Fibroblast of lung (primary cell): ENCODE data around the gene UBE2S. TPM values are rescaled to one million over a fixed set of nuclear protein-coding genes. Genes with fewer than 3 reads are reported as not detected.

ENCODE experiments used
- DNase-seq, 2 donors: peaks; one replicate each; pipeline versions ENCODE4 v3.0.0 to v3.0.0-alpha.2; 2010; ENCODE audit warnings: low read depth in 2 of 2
- H2AFZ ChIP-seq: 2 replicates; pipeline ENCODE4 v1.5.1; 2012; ENCODE audit warnings: low read length, control low read depth, inconsistent platforms
- H3K27ac ChIP-seq: 2 replicates; pipeline ENCODE4 v1.5.1; 2011; ENCODE audit warnings: low read length, control low read depth; ENCODE audit not compliant: insufficient read depth
- H3K27me3 ChIP-seq: 2 replicates; pipeline ENCODE4 v1.5.1; 2011; ENCODE audit warnings: mild to moderate bottlenecking, low read length; ENCODE audit not compliant: control insufficient read depth, insufficient read depth
- H3K36me3 ChIP-seq: 2 replicates; pipeline ENCODE4 v1.5.1; 2011; ENCODE audit warnings: low read length; ENCODE audit not compliant: control insufficient read depth, insufficient read depth
- H3K4me1 ChIP-seq: 2 replicates; pipeline ENCODE4 v1.5.1; 2011; ENCODE audit warnings: low read length; ENCODE audit not compliant: control insufficient read depth, insufficient read depth; ENCODE audit errors: extremely low read depth
- H3K4me2 ChIP-seq: 2 replicates; pipeline ENCODE4 v1.5.1; 2011; ENCODE audit warnings: low read length, control low read depth; ENCODE audit not compliant: insufficient read depth; ENCODE audit errors: extremely low read depth
- H3K4me3 ChIP-seq, 4 experiments: fragments of 200-600 bp in 1 of 4; sonication (generic) in 1 of 4; replicated peaks in 1 of 4; 2 replicates each; pipeline ENCODE4 v1.5.1; 2011 to 2016; ENCODE audit warnings: low read length in 4 of 4, low read depth in 3 of 4, mild to moderate bottlenecking in 3 of 4, control low read depth in 2 of 4, inconsistent platforms in 1 of 4, mixed read lengths in 1 of 4; ENCODE audit not compliant: insufficient read depth in 1 of 4; ENCODE audit errors: control extremely low read depth in 1 of 4
- H3K79me2 ChIP-seq: 2 replicates; pipeline ENCODE4 v1.5.1; 2012; ENCODE audit warnings: mild to moderate bottlenecking, low read length, inconsistent platforms; ENCODE audit not compliant: control insufficient read depth, insufficient read depth
- H3K9ac ChIP-seq: 2 replicates; pipeline ENCODE4 v1.5.1; 2011; ENCODE audit warnings: mild to moderate bottlenecking, low read length, control low read depth; ENCODE audit not compliant: insufficient read depth
- H3K9me3 ChIP-seq: 2 replicates; pipeline ENCODE4 v1.5.1; 2012; ENCODE audit warnings: low read depth, low read length; ENCODE audit not compliant: control insufficient read depth, insufficient read depth
- H4K20me1 ChIP-seq: 2 replicates; pipeline ENCODE4 v1.5.1; 2011; ENCODE audit warnings: low read length; ENCODE audit not compliant: control insufficient read depth, insufficient read depth; ENCODE audit errors: extremely low read depth
- EZH2 ChIP-seq: IDR thresholded peaks from 2 replicates; pipeline ENCODE4 v1.5.1; 2012; ENCODE audit warnings: low read length, control low read depth, mild to moderate bottlenecking; ENCODE audit errors: missing control alignments
- polyA plus RNA-seq, 2 donors: library from polyadenylated mRNA; depleted of rRNA in 1 of 2; stranded (reverse) in 1 of 2; unstranded in 1 of 2; fragments of >200 nt; gene quantifications; 2 replicates each; pipeline ENCODE4 v1.2.1, GENCODE V29; 2011 to 2012; ENCODE audit warnings: missing spikeins in 1 of 2
- total RNA-seq: library from RNA; depleted of rRNA; stranded (reverse); fragments of >200 nt; gene quantifications from 2 replicates; pipeline ENCODE4 v1.2.1, GENCODE V29; 2014
- TF ChIP-seq, protein P1 (sequence below), 2 donors: IDR thresholded peaks in 1 of 2; conservative IDR thresholded peaks in 1 of 2; 1 replicate in 1 of 2; 2 replicates in 1 of 2; pipeline ENCODE4 v1.5.1; 2011 to 2012; ENCODE audit warnings: low read length in 2 of 2, control low read depth in 1 of 2, inconsistent platforms in 1 of 2, low read depth in 1 of 2, mild to moderate bottlenecking in 1 of 2

Gene UBE2S
- total and polyA plus RNA-seq, 2 donors (not counting 1 experiment from before 2014, with no cell fraction given): 25.4 to 41.0 TPM

GRCh38 chr19:55365964-55366363 is 41.6 kb downstream of the UBE2S start:
- Histone ChIP-seq H4K20me1 (no peaks in the 10 kb centered on the region), H3K9ac (no peak overlapping the region), H3K4me3 (no peak overlapping the region), H3K27ac (no peak overlapping the region), H3K4me1 (peaks cover 4% of the 10 kb centered on the region), H3K36me3 (no peaks in the 10 kb centered on the region), H3K27me3 (no peaks in the 10 kb centered on the region), H3K79me2 (no peaks in the 10 kb centered on the region), H2AFZ (no peak overlapping the region), H3K9me3 (no peaks in the 10 kb centered on the region), H3K4me2 (no peak overlapping the region)
- no peak for DNase-seq
- TF ChIP-seq, protein P1, sequence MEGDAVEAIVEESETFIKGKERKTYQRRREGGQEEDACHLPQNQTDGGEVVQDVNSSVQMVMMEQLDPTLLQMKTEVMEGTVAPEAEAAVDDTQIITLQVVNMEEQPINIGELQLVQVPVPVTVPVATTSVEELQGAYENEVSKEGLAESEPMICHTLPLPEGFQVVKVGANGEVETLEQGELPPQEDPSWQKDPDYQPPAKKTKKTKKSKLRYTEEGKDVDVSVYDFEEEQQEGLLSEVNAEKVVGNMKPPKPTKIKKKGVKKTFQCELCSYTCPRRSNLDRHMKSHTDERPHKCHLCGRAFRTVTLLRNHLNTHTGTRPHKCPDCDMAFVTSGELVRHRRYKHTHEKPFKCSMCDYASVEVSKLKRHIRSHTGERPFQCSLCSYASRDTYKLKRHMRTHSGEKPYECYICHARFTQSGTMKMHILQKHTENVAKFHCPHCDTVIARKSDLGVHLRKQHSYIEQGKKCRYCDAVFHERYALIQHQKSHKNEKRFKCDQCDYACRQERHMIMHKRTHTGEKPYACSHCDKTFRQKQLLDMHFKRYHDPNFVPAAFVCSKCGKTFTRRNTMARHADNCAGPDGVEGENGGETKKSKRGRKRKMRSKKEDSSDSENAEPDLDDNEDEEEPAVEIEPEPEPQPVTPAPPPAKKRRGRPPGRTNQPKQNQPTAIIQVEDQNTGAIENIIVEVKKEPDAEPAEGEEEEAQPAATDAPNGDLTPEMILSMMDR (conservative IDR thresholded peaks at IDR 0.05 in 1 of 2, IDR thresholded peaks at IDR 0.05 in 1 of 2; ENCODE audit: low read depth in 1 of 2, low read length in 2 of 2): no peak
- no peak for TF ChIP-seq EZH2

DNA sequence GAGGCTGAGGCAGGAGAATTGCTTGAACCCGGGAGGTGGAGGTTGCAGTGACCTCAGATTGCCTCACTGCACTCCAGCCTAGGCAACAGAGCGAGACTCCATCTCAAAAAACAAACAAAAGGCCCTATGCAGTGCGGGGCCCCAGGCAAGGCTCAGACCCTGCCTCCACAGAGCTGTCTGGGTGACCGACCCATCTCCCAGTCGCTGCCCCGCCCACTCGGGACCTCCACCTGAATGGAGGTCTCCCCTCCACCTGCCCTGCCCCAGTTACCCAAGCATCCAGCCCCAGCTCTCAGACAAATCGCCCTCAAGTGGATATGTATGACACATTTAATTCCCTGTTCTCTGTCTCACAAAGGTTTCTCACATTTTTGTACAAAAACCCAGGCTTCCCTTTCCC is 42.3 kb downstream of the UBE2S start:
- Histone ChIP-seq H3K4me3 (no peak overlapping the region), H3K9ac (no peak overlapping the region), H4K20me1 (no peaks in the 10 kb centered on the region), H3K36me3 (no peaks in the 10 kb centered on the region), H3K27ac (no peak overlapping the region), H2AFZ (no peak overlapping the region), H3K4me2 (no peak overlapping the region), H3K9me3 (no peaks in the 10 kb centered on the region), H3K79me2 (no peaks in the 10 kb centered on the region), H3K27me3 (no peaks in the 10 kb centered on the region), H3K4me1 (no peaks in the 10 kb centered on the region)
- no peak for DNase-seq
- no peak for TF ChIP-seq EZH2
- TF ChIP-seq, protein P1 (conservative IDR thresholded peaks at IDR 0.05 in 1 of 2, IDR thresholded peaks at IDR 0.05 in 1 of 2; ENCODE audit: low read depth in 1 of 2, low read length in 2 of 2): no peak

DNA sequence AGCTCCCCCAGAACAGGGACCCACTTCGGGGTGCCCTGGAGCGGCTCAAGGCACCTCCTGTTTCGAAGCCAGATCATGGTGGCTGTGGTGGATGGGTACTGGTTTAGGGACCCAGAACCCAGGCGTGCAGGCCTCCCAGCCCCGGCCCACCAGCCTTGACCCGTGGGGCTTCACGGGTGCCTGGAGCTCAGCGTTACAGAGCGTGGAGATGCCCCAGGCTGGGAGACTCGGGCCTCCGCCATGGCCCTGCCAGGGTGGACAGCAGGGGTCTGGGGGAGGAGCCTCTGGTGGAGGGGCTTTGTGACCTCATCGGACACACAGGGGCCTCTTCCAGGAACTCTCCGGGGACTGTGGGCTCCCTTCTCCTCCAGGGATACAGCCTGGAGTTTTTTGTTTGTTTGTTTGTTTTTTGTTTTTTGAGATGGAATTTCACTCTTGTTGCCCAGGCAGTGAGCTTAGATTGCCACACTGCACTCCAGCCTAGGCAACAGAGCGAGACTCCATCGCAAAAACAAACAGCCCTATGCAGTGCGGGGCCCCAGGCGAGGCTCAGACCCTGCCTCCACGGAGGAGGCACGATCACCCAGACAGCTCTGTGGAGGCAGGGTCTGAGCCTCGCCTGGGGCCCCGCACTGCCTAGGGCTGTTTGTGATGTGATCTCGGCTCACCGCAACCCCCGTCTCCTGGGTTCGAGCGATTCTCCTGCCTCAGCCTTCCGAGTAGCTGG is 44.4 kb downstream of the UBE2S start, which contains the start of gene GARIN5B:
Gene GARIN5B, minus strand, starts transcription at position 271 of the 727 bp plus-strand sequence. Its CDS starts 194 bp downstream, at position 77.
- no peak for DNase-seq
- Histone ChIP-seq H2AFZ (no peak within 1 kb of the TSS), H3K27ac (no peak within 1 kb of the TSS), H3K4me1 (no peaks in the 10 kb centered on the region), H3K4me3 (no peak within 1 kb of the TSS), H3K79me2 (no peaks in the 10 kb centered on the region), H4K20me1 (no peaks in the 10 kb centered on the region), H3K4me2 (no peak within 1 kb of the TSS), H3K9me3 (no peaks in the 10 kb centered on the region), H3K27me3 (no peaks in the 10 kb centered on the region), H3K36me3 (no peaks in the 10 kb centered on the region), H3K9ac (no peak within 1 kb of the TSS)
- TF ChIP-seq EZH2: no peak
- TF ChIP-seq, protein P1 (conservative IDR thresholded peaks at IDR 0.05 in 1 of 2, IDR thresholded peaks at IDR 0.05 in 1 of 2; ENCODE audit: low read depth in 1 of 2, low read length in 2 of 2): no peak
